Coronary artery (tissue), 2 donors: ENCODE results near the gene BOLA2.
"Not testable (repeated sequence)": the region's sequence is repeated elsewhere in the genome, so short reads cannot be mapped to it uniquely, and the experiment has no call there.

Source experiments
- DNase-seq: peaks from one replicate; pipeline ENCODE4 v3.0.0-alpha.2; 2017; ENCODE audit warnings: low spot score
- H3K27ac ChIP-seq, 2 donors: fragments of 200-600 bp; sonication (generic); one replicate each; pipeline ENCODE4 v1.5.1; 2016 to 2019
- H3K4me3 ChIP-seq: fragments of 200-600 bp; sonication (generic); 2 replicates; pipeline ENCODE4 v1.5.1; 2016; ENCODE audit warnings: mild to moderate bottlenecking, moderate library complexity

Gene BOLA2

GRCh38 chr16:29454269-29454668, at the start of gene BOLA2, which contains the start of gene SLX1B:
TSS of gene BOLA2 (minus strand) at chr16:29454351. CDS start at chr16:29454253, 98 bp downstream.
TSS of gene SLX1B (plus strand) at chr16:29454533.
- H3K4me3 ChIP-seq: not testable (repeated sequence)

GRCh38 chr16:29482276-29482675, 28.1 kb upstream of the BOLA2 start:
- not testable (repeated sequence) for H3K27ac ChIP-seq, DNase-seq, H3K4me3 ChIP-seq

More at GRCh38 chr16:29454269-29454668, at the start of gene BOLA2, which contains the start of gene SLX1B:
- DNase-seq, H3K27ac ChIP-seq: not testable (repeated sequence)

- not testable (repeated sequence) for H3K4me3 ChIP-seq, DNase-seq, H3K27ac ChIP-seq
Observed at GRCh38 chr16:29472065-29472464, 17.9 kb upstream of the BOLA2 start.

GRCh38 chr16:29469660-29470059, 15.5 kb upstream of the BOLA2 start:
- Histone ChIP-seq H3K27ac (peak overlapping the region in 1 of 2 donors; percentile 79), H3K4me3 (peak overlapping the region; percentile 47)
- not testable (repeated sequence) for DNase-seq

DNA sequence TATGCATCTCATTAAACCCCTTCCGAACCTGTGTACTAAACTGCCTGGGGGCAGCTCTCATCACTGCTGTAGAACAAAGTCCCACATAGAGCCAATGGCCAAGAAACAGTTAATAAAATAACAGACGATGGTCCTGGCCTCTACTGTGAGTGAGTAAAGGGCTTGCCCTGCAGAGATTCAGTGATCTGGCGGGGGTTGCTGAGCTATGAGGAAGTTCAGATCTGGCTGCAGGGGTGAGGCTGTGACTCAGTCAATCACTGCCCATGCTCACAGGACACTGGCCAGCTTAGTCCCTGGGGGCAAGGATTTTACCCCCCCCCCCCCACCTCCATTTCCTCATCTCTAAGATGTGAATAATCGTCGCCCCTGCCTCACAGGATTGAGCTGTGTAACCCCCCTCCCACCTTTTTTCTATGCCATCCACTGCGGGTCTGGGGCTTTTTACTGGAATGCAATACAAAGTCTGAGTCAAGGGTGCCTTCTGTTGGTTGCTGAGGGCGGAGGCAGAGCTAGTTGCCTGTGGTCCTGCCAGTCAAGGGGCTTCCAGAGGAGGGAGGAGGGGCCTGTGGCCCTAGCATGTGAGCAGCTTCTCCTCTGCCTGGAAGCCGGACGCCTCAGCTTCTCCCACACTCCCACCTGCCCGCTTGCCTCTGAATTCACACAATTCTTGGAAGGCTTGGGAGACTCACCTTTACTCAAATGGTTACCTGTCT, 13.7 kb upstream of the BOLA2 start:
- not testable (repeated sequence) for DNase-seq, H3K4me3 ChIP-seq, H3K27ac ChIP-seq

DNA sequence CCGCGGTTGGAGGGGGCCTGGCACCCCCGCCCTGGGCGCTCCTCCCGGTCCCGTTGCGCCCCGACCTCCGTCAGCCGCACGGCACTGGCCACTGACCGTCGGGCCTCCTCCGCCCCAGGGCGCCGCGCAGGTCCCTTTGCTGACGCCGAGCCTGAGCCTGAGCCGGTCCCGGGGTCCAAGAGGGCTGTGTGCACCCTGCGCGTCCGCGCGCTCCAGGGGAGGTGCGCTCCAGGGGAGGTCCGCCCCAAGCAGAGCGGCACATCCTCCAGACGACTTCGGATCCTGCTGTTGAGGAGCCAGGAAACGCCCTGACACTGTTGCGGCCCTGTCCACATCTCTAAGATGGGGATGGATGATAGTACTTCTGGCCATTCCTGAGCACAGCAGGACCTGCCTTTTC, 12.8 kb upstream of the BOLA2 start:
- not testable (repeated sequence) for DNase-seq, H3K27ac ChIP-seq, H3K4me3 ChIP-seq

DNA sequence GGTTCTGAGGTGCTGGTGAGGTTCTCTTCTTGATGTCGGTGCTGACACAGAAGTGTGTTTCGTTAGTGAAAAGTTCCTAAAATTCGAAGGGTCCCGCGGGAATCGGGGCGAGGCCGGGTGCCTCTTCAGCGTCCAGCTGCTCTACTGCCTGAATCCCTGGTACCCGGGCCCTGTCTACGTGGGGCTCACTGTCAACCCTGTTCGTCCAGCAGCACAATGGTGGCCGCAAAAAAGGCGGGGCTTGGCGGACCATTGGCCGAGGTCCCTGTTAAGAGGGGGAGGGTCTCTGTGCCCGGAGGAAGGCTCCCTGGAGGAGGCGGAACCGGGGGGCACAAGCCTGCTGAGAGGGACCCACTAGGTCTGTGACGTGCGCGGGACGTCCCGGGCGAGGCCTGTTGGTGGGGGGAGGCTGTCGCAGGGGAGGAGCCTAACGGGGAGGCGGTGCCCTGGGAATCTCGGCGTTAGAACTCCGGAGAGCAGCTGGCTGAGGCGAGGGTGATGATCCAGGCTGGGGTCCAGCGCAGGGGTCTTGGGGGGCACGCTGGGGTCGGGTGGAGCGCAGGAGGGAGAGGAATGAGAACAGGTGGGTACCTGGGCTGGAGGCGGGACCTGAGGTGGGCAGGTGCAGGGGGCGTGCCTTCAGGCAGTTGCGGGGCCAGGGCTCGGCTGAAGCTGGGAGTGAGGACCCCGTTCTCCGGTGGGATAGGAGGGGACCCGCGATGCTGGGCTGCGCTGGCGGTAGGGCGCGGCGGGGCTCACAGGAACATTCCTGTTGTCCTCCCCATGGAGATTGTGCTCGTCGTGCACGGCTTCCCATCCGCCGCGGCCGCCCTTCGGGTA, 12.1 kb upstream of the BOLA2 start:
- not testable (repeated sequence) for H3K4me3 ChIP-seq, H3K27ac ChIP-seq, DNase-seq

DNA sequence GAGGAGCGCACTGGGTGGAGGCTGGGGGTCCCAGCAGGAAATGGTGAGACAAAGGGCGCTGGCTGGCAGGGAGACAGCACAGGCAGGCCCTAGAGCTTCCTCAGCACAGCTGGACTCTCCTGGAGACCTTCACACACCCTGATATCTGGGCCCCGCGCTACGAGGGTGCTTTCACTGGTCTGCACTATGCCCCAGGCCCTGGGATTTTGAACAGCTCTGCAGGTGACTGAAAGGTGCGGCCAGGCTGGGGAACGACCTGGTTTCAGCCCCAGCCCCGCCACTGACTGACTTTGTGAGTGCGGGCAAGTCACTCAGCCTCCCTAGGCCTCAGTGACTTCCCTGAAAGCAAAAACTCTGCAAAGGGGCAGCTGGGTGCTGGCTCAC, 6.5 kb upstream of the BOLA2 start:
- not testable (repeated sequence) for DNase-seq

DNA sequence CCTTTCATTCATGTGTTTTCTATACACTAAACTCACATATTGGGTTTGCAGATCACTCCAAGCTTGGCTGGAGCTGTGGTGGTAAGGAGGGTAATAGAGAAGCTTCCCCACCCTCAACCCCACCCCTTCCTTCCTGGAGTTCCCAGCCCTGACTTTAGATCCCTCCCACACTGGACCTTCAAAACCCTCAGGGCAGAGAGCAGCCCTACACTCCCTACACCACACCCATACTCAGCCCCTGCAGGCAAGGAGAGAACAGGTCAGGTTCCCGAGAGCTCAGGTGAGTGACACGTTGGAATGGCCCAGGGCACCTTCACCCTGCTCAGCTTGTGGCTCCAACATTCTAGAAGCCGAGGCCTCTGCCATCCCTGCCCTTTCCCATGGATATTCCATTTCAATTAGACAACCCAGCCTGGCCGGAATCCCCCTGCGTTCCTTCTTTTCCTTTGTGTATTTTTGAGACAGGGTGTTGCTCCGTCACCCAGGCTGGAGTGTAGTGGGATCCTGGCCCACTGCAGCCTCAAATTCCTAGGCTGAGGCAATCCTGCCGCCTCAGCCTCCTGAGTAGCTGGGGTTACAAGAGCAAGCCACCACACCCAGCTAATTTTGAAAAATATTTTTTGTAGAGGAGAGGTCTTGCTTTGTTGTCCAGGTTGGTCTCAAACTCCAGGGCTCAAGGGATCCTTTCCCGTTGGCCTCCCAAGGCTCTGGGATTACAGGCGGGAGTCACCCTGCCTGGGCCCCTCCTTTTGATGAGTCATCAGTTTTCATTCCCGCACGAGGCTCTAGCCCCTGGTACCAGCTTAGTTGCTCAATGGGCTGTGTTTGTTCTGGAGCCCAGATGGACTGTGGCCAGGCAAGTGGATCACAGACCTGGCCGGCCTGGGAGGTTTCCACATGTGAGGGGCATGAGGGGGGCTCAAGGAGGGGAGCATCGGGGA, 5.8 kb upstream of the BOLA2 start, which contains the start of gene SULT1A4:
TSS of gene SULT1A4 (plus strand) at position 208 of the 941 bp plus-strand sequence. CDS start 1,473 bp downstream, outside the sequence.
- not testable (repeated sequence) for DNase-seq, H3K4me3 ChIP-seq, H3K27ac ChIP-seq

More for the DNA sequence above, 6.5 kb upstream of the BOLA2 start:
- H3K27ac ChIP-seq, H3K4me3 ChIP-seq: not testable (repeated sequence)

- H3K4me3 ChIP-seq, H3K27ac ChIP-seq, DNase-seq: not testable (repeated sequence)
Observed at GRCh38 chr16:29457660-29458059, 3.5 kb upstream of the BOLA2 start.

- H3K27ac ChIP-seq, H3K4me3 ChIP-seq, DNase-seq: not testable (repeated sequence)
Observed at GRCh38 chr16:29454828-29455227, 677 bp upstream of the BOLA2 start.

DNA sequence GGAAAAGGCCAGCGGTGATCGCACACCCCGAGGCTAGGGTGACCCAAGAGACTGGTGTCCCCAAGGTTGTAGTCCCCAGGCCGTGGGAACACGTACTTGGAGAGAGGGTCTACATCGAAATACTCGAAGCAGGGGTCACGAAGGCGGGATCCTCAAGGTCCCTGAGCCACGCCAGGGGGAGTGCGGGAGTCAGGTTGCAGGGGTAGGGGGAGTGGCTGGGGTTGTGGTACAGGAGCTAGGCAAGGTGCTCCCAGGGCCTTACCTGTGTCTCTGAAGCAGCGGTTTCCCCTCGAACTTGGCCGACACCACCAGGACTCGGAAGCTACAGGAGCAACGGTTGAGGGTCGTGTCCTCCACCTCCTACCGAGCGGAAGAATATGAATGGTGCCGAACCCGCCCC, 397 bp downstream of the BOLA2 start:
- H3K4me3 ChIP-seq, DNase-seq: not testable (repeated sequence)

GRCh38 chr16:29425390-29425789, 28.8 kb downstream of the BOLA2 start:
- H3K4me3 ChIP-seq, H3K27ac ChIP-seq, DNase-seq: not testable (repeated sequence)

More for the DNA sequence above, 397 bp downstream of the BOLA2 start:
- not testable (repeated sequence) for H3K27ac ChIP-seq

- H3K4me3 ChIP-seq, DNase-seq, H3K27ac ChIP-seq: not testable (repeated sequence)
Observed at GRCh38 chr16:29423587-29423986, 30.6 kb downstream of the BOLA2 start.

DNA sequence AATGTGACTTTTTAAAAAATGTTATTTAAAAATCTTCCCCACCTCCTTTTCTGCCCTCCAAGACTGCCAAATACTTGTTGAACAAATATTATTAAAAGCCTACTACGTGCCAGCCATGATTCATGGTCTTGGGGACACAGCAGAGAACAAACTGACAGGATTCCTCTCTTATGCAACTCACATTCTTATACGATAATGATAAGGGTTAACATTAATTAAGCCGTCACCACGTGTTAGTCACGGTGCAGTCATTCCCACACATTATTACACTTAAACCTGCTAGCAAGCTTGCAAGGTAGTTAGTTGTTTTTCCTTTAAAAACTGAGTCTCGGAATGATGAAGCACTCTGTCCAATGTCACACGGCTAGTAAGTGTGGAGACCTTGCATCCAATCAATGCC, 48.9 kb downstream of the BOLA2 start:
- not testable (repeated sequence) for DNase-seq, H3K27ac ChIP-seq, H3K4me3 ChIP-seq
